Measurements from ENCODE around the gene NKX1-2. TPM values are rescaled to one million over a fixed set of nuclear protein-coding genes. Genes with fewer than 3 reads are reported as not detected.

NKX1-2 gene
- total and polyA plus RNA-seq, 4 donors = 0.02 to 0.06 TPM; not detected in 2

DNA sequence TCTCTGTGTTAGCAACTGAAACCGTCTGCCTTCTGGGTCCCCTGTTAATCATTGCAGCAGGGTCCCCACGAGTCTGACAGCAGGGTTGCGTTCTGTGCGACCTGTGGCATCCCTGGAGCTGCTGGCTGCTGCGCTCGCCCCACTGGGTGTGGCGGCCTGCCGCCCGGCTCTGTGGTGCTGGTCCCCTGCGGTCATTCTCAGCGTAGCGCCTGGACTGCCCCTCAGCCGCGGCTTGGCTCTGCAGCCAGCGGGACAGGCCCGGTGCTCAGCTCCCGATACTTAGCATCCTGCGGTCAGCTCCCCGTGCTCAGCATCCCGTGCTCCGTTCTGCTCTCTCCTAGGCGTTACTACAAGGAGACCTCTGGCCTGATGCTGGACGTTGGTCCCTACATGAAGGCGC lies 46.8 kb upstream of the NKX1-2 start:
- Histone ChIP-seq H3K36me3 (ENCODE audit: control insufficient read depth in 4 of 4, insufficient read depth in 4 of 4, low read length in 4 of 4) (peaks cover 2 to 7% (median 5%) of the 10 kb centered on the region in 4 donors), H3K27me3 (ENCODE audit: control insufficient read depth in 3 of 3, insufficient read depth in 3 of 3, low read length in 2 of 3) (no peaks in the 10 kb centered on the region), H3K9me3 (ENCODE audit: control insufficient read depth in 4 of 4, insufficient read depth in 3 of 4, low read length in 3 of 4) (peaks cover 0 to 4% (median under 1%) of the 10 kb centered on the region in 4 donors), H3K27ac (ENCODE audit: low read depth in 1 of 2, low read length in 1 of 2) (no peak overlapping the region), H3K4me1 (ENCODE audit: control insufficient read depth in 5 of 5, insufficient read depth in 5 of 5, low read length in 5 of 5) (no peaks in the 10 kb centered on the region), H3K9ac (ENCODE audit: insufficient read depth in 1 of 2, low read length in 2 of 2) (no peak overlapping the region), H3K4me3 (no peak overlapping the region)
- TF ChIP-seq, protein P1, sequence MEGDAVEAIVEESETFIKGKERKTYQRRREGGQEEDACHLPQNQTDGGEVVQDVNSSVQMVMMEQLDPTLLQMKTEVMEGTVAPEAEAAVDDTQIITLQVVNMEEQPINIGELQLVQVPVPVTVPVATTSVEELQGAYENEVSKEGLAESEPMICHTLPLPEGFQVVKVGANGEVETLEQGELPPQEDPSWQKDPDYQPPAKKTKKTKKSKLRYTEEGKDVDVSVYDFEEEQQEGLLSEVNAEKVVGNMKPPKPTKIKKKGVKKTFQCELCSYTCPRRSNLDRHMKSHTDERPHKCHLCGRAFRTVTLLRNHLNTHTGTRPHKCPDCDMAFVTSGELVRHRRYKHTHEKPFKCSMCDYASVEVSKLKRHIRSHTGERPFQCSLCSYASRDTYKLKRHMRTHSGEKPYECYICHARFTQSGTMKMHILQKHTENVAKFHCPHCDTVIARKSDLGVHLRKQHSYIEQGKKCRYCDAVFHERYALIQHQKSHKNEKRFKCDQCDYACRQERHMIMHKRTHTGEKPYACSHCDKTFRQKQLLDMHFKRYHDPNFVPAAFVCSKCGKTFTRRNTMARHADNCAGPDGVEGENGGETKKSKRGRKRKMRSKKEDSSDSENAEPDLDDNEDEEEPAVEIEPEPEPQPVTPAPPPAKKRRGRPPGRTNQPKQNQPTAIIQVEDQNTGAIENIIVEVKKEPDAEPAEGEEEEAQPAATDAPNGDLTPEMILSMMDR (IDR thresholded peaks at IDR 0.05; ENCODE audit: control extremely low read depth, extremely low read depth) = no peak
- ATAC-seq (ENCODE audit: insufficient read depth, low FRiP score) (no peak), DNase-seq (no peak)
- WGBS, 2 donors = 94 to 97% methylated on average over 24 of the region's 24 CpGs

DNA sequence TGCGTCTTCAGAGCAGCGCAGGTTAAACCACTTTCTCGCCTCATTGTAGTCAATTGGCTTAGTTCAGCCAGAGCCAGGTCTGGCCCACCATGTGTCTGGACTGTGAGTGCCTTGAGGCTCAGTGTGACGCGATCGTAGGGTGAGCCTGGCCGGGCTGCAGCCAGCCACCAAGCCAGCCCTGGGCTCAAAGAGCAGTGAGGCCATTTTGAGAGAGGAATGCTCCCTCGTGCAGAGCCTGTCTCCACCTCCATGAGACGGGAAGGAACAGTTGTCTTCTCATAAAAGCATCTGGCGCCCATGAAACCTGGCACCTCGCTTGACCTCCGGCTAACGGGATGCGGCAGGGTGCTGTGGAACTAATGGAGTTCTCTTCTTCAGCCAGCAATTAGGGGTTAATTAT lies 46.3 kb upstream of the NKX1-2 start:
- DNase-seq (no peak), ATAC-seq (ENCODE audit: insufficient read depth, low FRiP score) (no peak)
- TF ChIP-seq, protein P1 (IDR thresholded peaks at IDR 0.05; ENCODE audit: control extremely low read depth, extremely low read depth) = no peak
- Histone ChIP-seq H3K36me3 (ENCODE audit: control insufficient read depth in 4 of 4, insufficient read depth in 4 of 4, low read length in 4 of 4) (peaks cover 2 to 7% (median 5%) of the 10 kb centered on the region in 4 donors), H3K27ac (ENCODE audit: low read depth in 1 of 2, low read length in 1 of 2) (no peak overlapping the region), H3K9me3 (ENCODE audit: control insufficient read depth in 4 of 4, insufficient read depth in 3 of 4, low read length in 3 of 4) (peaks cover 0 to 4% (median under 1%) of the 10 kb centered on the region in 4 donors), H3K4me1 (ENCODE audit: control insufficient read depth in 5 of 5, insufficient read depth in 5 of 5, low read length in 5 of 5) (no peaks in the 10 kb centered on the region), H3K9ac (ENCODE audit: insufficient read depth in 1 of 2, low read length in 2 of 2) (no peak overlapping the region), H3K4me3 (no peak overlapping the region), H3K27me3 (ENCODE audit: control insufficient read depth in 3 of 3, insufficient read depth in 3 of 3, low read length in 2 of 3) (no peaks in the 10 kb centered on the region)
- 95 to 96% methylated on average over 14 of the region's 14 CpGs for WGBS, 2 donors

DNA sequence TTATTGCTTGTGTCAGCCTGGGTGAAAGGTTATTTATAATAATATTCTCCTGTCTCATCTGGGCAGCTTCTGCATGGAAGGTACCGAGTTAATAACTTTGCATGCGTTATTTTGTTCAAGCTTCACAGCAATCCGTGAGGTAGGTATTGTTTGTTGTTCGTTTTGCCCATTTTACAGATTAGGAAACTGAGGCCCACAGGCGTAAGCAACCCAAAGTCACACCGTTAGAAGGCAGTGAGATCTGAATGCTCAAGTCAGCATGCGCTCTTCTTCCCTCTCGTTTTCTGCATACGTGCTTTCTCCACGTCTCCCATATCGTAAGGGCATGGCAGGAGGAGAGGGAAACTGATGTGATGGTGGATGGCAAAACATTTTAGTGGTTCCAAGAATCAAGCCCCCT lies 45.9 kb upstream of the NKX1-2 start:
- Histone ChIP-seq H3K4me3 (no peak overlapping the region), H3K9me3 (ENCODE audit: control insufficient read depth in 4 of 4, insufficient read depth in 3 of 4, low read length in 3 of 4) (peaks cover 0 to 1% (median 0%) of the 10 kb centered on the region in 4 donors), H3K27ac (ENCODE audit: low read depth in 1 of 2, low read length in 1 of 2) (no peak overlapping the region), H3K27me3 (ENCODE audit: control insufficient read depth in 3 of 3, insufficient read depth in 3 of 3, low read length in 2 of 3) (no peaks in the 10 kb centered on the region), H3K9ac (ENCODE audit: insufficient read depth in 1 of 2, low read length in 2 of 2) (no peak overlapping the region), H3K4me1 (ENCODE audit: control insufficient read depth in 5 of 5, insufficient read depth in 5 of 5, low read length in 5 of 5) (no peaks in the 10 kb centered on the region), H3K36me3 (ENCODE audit: control insufficient read depth in 4 of 4, insufficient read depth in 4 of 4, low read length in 4 of 4) (peaks cover 2 to 4% (median 2%) of the 10 kb centered on the region in 4 donors)
- ATAC-seq (ENCODE audit: insufficient read depth, low FRiP score) (no peak), DNase-seq (no peak)
- 94 to 96% methylated on average over 11 of the region's 11 CpGs for WGBS, 2 donors
- TF ChIP-seq, protein P1 (IDR thresholded peaks at IDR 0.05; ENCODE audit: control extremely low read depth, extremely low read depth) = no peak

DNA sequence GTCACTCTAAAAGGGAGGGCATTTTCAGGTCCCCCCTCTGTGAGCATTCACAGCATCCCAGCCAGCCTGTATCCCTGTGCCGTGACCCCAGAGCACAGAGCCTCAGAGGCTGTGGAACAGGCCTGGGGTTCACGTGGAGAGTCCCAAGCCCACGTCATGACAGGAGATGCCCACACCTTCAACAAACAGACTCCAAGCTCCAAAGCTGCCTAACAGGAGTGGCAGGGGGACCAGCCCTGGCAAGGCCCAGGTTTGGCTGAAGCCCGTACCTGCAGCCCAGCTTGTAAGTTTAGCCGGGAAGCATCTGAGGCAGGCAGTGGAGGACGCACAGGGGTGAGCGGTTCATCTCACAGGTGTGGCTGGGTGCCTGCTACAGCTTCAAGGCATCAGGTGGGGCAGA lies 45.3 kb upstream of the NKX1-2 start:
- H3K36me3 ChIP-seq (ENCODE audit: control insufficient read depth in 4 of 4, insufficient read depth in 4 of 4, low read length in 4 of 4) = peaks cover 0 to 7% (median 2%) of the 10 kb centered on the region in 4 donors
- no peak overlapping the region for H3K9ac ChIP-seq (ENCODE audit: insufficient read depth in 1 of 2, low read length in 2 of 2)
- H3K27me3 ChIP-seq (ENCODE audit: control insufficient read depth in 3 of 3, insufficient read depth in 3 of 3, low read length in 2 of 3) = no peaks in the 10 kb centered on the region
- WGBS, 2 donors = 95% methylated on average over 7 of the region's 7 CpGs
- DNase-seq (no peak), ATAC-seq (ENCODE audit: insufficient read depth, low FRiP score) (no peak)
- TF ChIP-seq, protein P1 (IDR thresholded peaks at IDR 0.05; ENCODE audit: control extremely low read depth, extremely low read depth) = no peak
- H3K9me3 ChIP-seq (ENCODE audit: control insufficient read depth in 4 of 4, insufficient read depth in 3 of 4, low read length in 3 of 4) = no peaks in the 10 kb centered on the region
- no peak overlapping the region for H3K27ac ChIP-seq (ENCODE audit: low read depth in 1 of 2, low read length in 1 of 2)
- no peaks in the 10 kb centered on the region for H3K4me1 ChIP-seq (ENCODE audit: control insufficient read depth in 5 of 5, insufficient read depth in 5 of 5, low read length in 5 of 5)
- H3K4me3 ChIP-seq = no peak overlapping the region
